Measurements from ENCODE around the gene RABAC1.

RABAC1 gene

GRCh38 chr19:41955521-41955920 lies 3.6 kb downstream of the RABAC1 start:
- intact Hi-C loops (cut with DNase I), result no loop called here
- DNase-seq, result no peak

DNA sequence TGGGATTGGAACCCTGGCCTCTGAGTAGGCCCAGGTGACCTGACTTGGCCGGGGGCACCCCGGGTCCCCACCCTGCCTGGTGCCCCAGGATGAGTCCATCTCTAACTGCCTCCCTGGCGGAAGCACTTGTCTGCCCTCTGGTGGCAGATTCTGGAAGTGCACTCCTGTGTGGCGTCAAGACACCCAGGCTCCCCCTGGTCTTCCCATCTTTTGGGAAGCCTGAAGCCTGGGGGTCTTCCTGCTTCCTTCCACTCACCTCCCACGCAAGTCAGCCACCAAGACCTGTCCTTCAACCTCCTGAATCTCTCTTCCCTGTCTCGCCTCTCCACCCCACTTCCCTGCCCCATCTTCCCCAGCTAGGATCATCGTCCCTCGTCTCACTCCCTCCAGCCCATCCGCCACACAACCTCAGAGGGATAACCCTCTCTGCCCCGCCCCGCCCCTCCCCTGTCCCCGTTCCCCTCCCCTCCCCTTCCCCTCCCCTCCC lies 7.4 kb downstream of the RABAC1 start:
- intact Hi-C loops (cut with DNase I), result loop anchor here (1.0 kb wide), 1 partner anchor 78 kb away; no protein-coding TSS in a partner anchor
- peak; percentile 60 to 96 (median 86) for DNase-seq

- intact Hi-C loops (cut with DNase I), result no loop called here
- no peak for DNase-seq
These were observed 12.0 kb downstream of the RABAC1 start for GRCh38 chr19:41947091-41947490.

DNA sequence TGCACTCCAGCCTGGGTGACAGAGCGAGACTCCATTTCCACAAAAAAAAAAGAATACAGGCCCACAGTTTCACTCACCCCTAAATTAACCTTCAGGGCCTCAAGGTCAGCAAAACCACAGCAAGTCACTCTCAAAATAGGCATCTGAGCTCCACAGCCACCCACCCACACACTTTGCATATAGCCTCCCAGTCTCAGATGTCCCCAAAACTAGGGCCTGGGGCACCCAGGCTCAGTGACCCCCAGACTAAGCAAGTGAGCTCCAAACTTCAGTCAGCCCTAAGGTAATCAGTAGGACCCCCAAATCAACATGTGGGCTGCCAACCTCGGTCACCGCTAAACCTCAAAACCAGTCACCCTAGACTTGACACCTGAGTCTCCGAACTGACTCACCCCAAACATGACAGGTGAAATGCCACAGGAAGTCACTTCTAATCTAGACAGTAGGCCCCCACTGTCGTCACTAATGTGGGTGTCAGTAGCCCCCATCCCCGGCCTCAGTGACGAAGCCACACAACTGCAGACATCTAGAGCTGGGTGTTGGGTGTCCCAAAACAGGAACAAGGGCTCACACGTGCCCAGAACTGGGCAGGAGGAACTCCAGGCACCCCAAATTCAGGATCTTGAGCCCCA lies 13.9 kb downstream of the RABAC1 start:
- no peak for DNase-seq
- intact Hi-C loops (cut with DNase I), result no loop called here

GRCh38 chr19:41944336-41944735 lies 14.8 kb downstream of the RABAC1 start:
- no peak for DNase-seq
- intact Hi-C loops (cut with DNase I), result no loop called here

- intact Hi-C loops (cut with DNase I), result no loop called here
- peak in 1 of 10 donors; percentile 32 for DNase-seq
These were observed 17.5 kb downstream of the RABAC1 start for GRCh38 chr19:41941410-41942202.

- intact Hi-C loops (cut with DNase I), result no loop called here
- peak in 1 of 10 donors; percentile 37 for DNase-seq
These were observed 18.3 kb downstream of the RABAC1 start for GRCh38 chr19:41940731-41941409.

GRCh38 chr19:41939861-41940730 lies 19.0 kb downstream of the RABAC1 start:
- DNase-seq, result peak in 1 of 10 donors; percentile 47
- intact Hi-C loops (cut with DNase I), result loop anchor here (5.0 kb wide), 1 partner anchor 78 kb away; the partner anchor contains the start of gene RPS19

DNA sequence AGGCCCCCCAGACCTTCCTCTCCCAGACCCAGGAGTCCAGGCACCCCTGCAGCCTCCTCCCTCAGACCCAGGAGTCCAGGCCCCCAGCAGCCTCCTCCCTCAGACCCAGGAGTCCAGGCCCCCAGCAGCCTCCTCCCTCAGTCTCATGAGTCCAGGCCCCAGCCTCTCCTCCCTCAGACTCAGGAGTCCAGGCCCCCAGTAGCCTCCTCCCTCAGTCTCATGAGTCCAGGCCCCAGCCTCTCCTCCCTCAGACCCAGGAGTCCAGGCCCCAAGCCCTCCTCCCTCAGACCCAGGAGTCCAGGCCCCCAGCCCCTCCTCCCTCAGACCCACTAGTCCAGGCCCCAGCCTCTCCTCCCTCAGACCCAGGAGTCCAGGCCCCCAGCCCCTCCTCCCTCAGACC lies 19.9 kb downstream of the RABAC1 start:
- intact Hi-C loops (cut with DNase I), result loop anchor here (5.0 kb wide), 1 partner anchor 77 kb away; the partner anchor contains the start of gene RPS19
- peak in 1 of 10 donors; percentile 7 for DNase-seq

- intact Hi-C loops (cut with DNase I), result loop anchor here (5.0 kb wide), 1 partner anchor 75 kb away; the partner anchor contains the start of gene RPS19
These were observed 21.3 kb downstream of the RABAC1 start for GRCh38 chr19:41937525-41938468.

DNA sequence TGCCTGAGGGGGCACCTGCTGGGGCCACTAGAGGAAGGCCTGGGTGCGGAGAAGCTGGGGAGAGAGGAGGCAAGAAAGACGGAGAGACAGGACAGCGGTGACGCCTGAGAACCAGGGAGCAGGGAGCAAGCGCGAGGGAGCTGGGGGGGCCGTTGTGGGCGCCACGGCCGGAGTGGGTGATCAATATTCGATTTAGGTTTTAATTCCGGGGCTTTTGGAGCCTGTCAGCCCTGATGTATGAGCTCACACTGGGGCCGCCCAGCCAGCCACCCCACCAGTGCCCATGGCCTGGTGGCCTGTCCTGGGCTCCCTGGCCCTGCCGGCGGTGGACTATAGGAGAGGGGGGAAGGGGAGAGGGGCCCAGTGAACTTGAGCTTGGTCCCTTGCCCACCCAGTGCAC lies 22.2 kb downstream of the RABAC1 start:
- intact Hi-C loops (cut with DNase I), result loop anchor here (5.0 kb wide), 1 partner anchor 75 kb away; the partner anchor contains the start of gene RPS19
- DNase-seq, result peak in 1 of 10 donors; percentile 39

More at GRCh38 chr19:41937525-41938468, 21.3 kb downstream of the RABAC1 start:
- DNase-seq, result peak in 1 of 10 donors; percentile 10

DNA sequence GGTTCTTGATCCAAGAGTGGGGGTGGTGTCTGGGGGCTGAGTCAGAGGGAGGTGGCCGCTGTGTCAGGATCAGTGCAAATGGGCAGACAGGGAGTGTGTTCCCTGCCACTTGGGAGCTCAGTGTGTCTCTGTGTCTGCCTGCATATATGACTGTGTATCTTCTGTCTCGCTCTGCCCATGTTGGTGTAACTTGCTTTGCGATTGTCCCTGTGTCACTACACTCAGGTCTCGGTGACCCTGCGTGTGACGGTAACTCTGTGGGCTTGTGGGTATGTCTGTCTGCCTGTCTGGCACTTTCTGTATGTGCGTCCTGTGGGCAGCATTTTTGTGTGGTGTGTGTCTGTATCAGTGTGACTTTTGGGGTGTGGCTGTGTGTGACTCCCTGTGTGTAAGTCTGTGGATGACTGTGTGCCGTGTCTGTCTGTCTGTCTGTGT lies 22.7 kb downstream of the RABAC1 start:
- intact Hi-C loops (cut with DNase I), result loop anchor here (5.0 kb wide), 1 partner anchor 74 kb away; the partner anchor contains the start of gene RPS19
- DNase-seq, result peak in 1 of 10 donors; percentile 14

DNA sequence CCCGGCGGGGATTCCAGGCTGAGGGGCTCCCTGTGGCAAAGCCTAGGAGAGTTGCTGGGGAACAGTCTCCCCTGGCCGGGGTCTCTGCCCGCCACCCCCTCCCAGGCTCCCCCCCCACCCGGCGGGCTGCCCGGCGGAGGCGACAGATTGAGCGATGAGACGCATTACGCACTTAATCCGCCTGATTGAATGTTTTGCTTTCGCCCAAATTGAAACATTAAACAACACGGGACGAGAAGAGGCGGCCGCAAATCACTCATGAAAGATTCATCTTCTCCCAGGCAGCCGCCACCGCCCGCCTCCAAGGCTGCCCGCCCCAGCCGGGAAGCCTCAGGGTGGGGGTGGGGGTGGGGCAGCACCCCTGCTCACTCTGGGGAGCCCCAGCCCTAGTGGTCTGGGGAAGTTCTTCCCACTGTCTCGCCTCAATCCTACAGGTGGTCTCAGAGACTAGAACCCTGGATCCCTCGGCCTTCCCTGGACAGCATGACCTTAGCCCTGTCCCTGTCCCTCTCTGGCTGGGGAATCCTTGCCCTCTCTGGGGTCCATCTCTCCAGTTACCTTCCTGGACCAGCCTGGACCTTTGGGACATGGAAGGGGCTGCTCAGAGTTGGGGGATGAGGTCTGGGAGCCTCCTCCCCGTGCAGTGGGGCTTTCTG lies 23.2 kb downstream of the RABAC1 start:
- peak in 1 of 10 donors; percentile 16 for DNase-seq
- intact Hi-C loops (cut with DNase I), result loop anchor here (5.0 kb wide), 1 partner anchor 74 kb away; the partner anchor contains the start of gene RPS19

- intact Hi-C loops (cut with DNase I), result loop anchor here (5.0 kb wide), 1 partner anchor 73 kb away; the partner anchor contains the start of gene RPS19
- DNase-seq, result peak in 8 of 10 donors; percentile 28 to 94 (median 66)
These were observed 24.2 kb downstream of the RABAC1 start for GRCh38 chr19:41934849-41935374.

GRCh38 chr19:41933693-41934426 lies 25.3 kb downstream of the RABAC1 start:
- intact Hi-C loops (cut with DNase I), result no loop called here
- DNase-seq, result peak in 1 of 10 donors; percentile 3

- intact Hi-C loops (cut with DNase I), result no loop called here
- DNase-seq, result peak in 1 of 10 donors; percentile 64
These were observed 26.3 kb downstream of the RABAC1 start for GRCh38 chr19:41932720-41933332.

All from posterior cingulate gyrus (tissue), 11 donors.